Mesendoderm (in vitro differentiated cells): ENCODE results near the gene COL4A3.

Experiments
- DNase-seq: peaks from one replicate; pipeline ENCODE4 v3.0.0; 2013
- H2AK5ac ChIP-seq: 2 replicates; pipeline ENCODE4 v1.6.1; 2013; ENCODE audit warnings: low read length, inconsistent platforms
- H2BK120ac ChIP-seq: 2 replicates; pipeline ENCODE4 v1.6.1; 2013; ENCODE audit warnings: low read depth, mild to moderate bottlenecking, low read length, moderate library complexity, mixed read lengths
- H2BK15ac ChIP-seq: replicated peaks from 2 replicates; pipeline ENCODE4 v1.6.1; 2013; ENCODE audit warnings: low read depth, mild to moderate bottlenecking, moderate library complexity
- H2BK5ac ChIP-seq: 2 replicates; pipeline ENCODE4 v1.6.1; 2013; ENCODE audit warnings: low read length, inconsistent platforms
- H3K18ac ChIP-seq: 2 replicates; pipeline ENCODE4 v1.6.1; 2013; ENCODE audit warnings: mild to moderate bottlenecking, low read length, mixed read lengths
- H3K23ac ChIP-seq: one replicate; pipeline ENCODE4 v1.6.1; 2013; ENCODE audit warnings: low read length
- H3K27ac ChIP-seq: 2 replicates; pipeline ENCODE4 v1.5.1; 2013; ENCODE audit warnings: low read depth, mild to moderate bottlenecking, inconsistent platforms, low read length, moderate library complexity
- H3K27me3 ChIP-seq: 2 replicates; pipeline ENCODE4 v1.6.1; 2013; ENCODE audit warnings: low read length, control low read depth, mild to moderate bottlenecking, inconsistent platforms; ENCODE audit not compliant: insufficient read depth, poor library complexity
- H3K36me3 ChIP-seq: 2 replicates; pipeline ENCODE4 v1.6.1; 2013; ENCODE audit warnings: low read length, inconsistent platforms; ENCODE audit not compliant: control insufficient read depth, insufficient read depth
- H3K4ac ChIP-seq: one replicate; pipeline ENCODE4 v1.6.1; 2013; ENCODE audit warnings: low read depth, mild to moderate bottlenecking, low read length, moderate library complexity
- H3K4me1 ChIP-seq: 2 replicates; pipeline ENCODE4 v1.6.1; 2013; ENCODE audit warnings: low read depth, low read length, inconsistent platforms; ENCODE audit not compliant: control insufficient read depth
- H3K4me2 ChIP-seq: 2 replicates; pipeline ENCODE4 v1.6.1; 2013; ENCODE audit warnings: low read length
- H3K4me3 ChIP-seq: 2 replicates; pipeline ENCODE4 v1.5.1; 2013; ENCODE audit warnings: mild to moderate bottlenecking, low read length
- H3K56ac ChIP-seq: one replicate; pipeline ENCODE4 v1.6.1; 2013; ENCODE audit warnings: low read length
- H3K79me1 ChIP-seq: 2 replicates; pipeline ENCODE4 v1.6.1; 2013; ENCODE audit warnings: low read length, inconsistent platforms
- H3K79me2 ChIP-seq: 2 replicates; pipeline ENCODE4 v1.6.1; 2013; ENCODE audit warnings: mild to moderate bottlenecking, low read length; ENCODE audit not compliant: control insufficient read depth, insufficient read depth
- H3K9ac ChIP-seq: 2 replicates; pipeline ENCODE4 v1.6.1; 2013; ENCODE audit warnings: low read length, inconsistent platforms
- H4K5ac ChIP-seq: one replicate; pipeline ENCODE4 v1.6.1; 2013; ENCODE audit warnings: low read length
- H4K8ac ChIP-seq: one replicate; pipeline ENCODE4 v1.6.1; 2013; ENCODE audit warnings: low read depth, mild to moderate bottlenecking, control low read depth, low read length, moderate library complexity
- WGBS: extraction: QIAGEN DNeasy Blood & Tissue Kit; methylation state at CpG from one replicate; pipeline ENCODE4 v1.1.7; 2013; ENCODE audit warnings: low lambda C conversion rate, missing lambda C conversion rate; ENCODE audit not compliant: insufficient coverage; ENCODE audit errors: extremely low coverage; 5-methylcytosine and 5-hydroxymethylcytosine counted together

The COL4A3 gene

DNA sequence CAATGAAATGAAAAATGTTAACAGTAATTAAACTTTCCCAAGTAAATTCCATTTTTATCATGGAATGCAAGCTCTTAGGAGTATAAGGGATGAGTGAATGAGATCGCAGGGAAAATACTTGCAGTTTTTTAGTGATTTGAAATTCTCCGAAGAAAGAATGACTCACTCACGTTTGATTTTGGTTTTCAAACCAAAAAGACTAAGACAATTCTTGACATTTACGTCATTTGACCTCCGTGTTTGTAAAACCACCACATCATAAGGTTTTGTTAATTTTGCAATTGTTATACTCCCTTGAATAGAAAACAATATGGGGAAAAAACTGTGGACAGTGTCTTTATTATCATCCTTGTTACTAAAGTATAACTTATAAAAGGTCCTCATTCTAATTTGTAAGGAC is 29.8 kb upstream of the COL4A3 start:
- WGBS, result no CpG with 5 or more reads among the region's 5 CpGs
- Histone ChIP-seq H3K18ac (no peak overlapping the region), H2BK15ac (no peak overlapping the region), H3K4me1 (peaks cover 3% of the 10 kb centered on the region), H2BK120ac (no peak overlapping the region), H4K5ac (no peak overlapping the region), H2AK5ac (no peak overlapping the region), H2BK5ac (no peak overlapping the region), H3K4me3 (no peak overlapping the region), H3K27ac (no peak overlapping the region), H3K79me2 (no peaks in the 10 kb centered on the region), H3K23ac (no peak overlapping the region), H3K4me2 (no peak overlapping the region), H3K4ac (no peak overlapping the region), H4K8ac (no peak overlapping the region), H3K36me3 (no peaks in the 10 kb centered on the region), H3K79me1 (no peaks in the 10 kb centered on the region), H3K27me3 (no peaks in the 10 kb centered on the region), H3K9ac (no peak overlapping the region), H3K56ac (no peak overlapping the region)
- no peak for DNase-seq

DNA sequence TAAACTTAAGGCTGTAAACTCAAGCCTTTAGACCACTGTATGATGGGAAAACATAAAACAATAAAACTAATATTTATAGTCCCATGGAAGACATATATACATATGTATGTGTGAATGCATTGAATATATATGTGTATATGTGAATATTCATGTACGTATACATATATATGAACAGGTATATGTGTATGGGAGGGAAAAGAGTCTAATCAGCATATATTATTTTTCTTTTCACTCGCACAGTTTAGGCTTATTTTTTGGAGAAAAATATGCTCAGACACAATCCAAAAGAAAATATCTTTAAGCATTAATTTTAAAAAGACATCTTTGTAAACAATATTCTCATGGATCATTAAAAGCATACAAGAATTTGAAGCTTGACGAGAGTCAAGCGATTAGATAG is 23.1 kb upstream of the COL4A3 start:
- Histone ChIP-seq H3K27me3 (no peaks in the 10 kb centered on the region), H2AK5ac (no peak overlapping the region), H4K5ac (no peak overlapping the region), H3K79me2 (no peaks in the 10 kb centered on the region), H3K4ac (no peak overlapping the region), H3K4me2 (no peak overlapping the region), H3K27ac (no peak overlapping the region), H2BK15ac (no peak overlapping the region), H3K4me3 (no peak overlapping the region), H3K79me1 (no peaks in the 10 kb centered on the region), H3K18ac (no peak overlapping the region), H3K36me3 (no peaks in the 10 kb centered on the region), H3K23ac (no peak overlapping the region), H2BK120ac (no peak overlapping the region), H4K8ac (no peak overlapping the region), H2BK5ac (no peak overlapping the region), H3K56ac (no peak overlapping the region), H3K4me1 (no peaks in the 10 kb centered on the region), H3K9ac (no peak overlapping the region)
- WGBS, result 100% methylated on average over 2 of the region's 4 CpGs
- no peak for DNase-seq

DNA sequence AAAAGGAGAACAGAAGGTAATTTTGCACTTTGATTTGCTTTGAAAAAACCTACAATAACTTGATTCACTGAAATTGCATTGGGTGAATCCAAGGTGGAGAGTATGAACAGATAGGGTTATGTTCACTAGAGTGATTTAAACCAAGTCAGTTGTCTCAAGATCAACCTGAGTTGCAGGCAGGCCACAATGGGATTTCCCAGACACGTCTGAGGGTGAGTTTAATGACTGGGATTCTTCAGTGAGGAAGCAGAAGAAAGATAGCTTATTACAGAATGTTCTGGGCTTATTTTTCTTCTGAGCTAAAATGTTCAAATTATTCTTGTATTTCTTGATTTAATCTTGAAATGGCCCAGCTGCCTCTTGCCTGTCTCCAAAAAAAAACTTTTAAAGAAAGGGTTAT is 20.5 kb upstream of the COL4A3 start:
- Histone ChIP-seq H3K79me1 (no peaks in the 10 kb centered on the region), H3K56ac (no peak overlapping the region), H3K36me3 (no peaks in the 10 kb centered on the region), H3K4me1 (no peaks in the 10 kb centered on the region), H3K27ac (no peak overlapping the region), H2BK5ac (no peak overlapping the region), H4K8ac (no peak overlapping the region), H3K4ac (no peak overlapping the region), H3K18ac (no peak overlapping the region), H3K4me2 (no peak overlapping the region), H2AK5ac (no peak overlapping the region), H2BK120ac (no peak overlapping the region), H3K9ac (no peak overlapping the region), H3K27me3 (no peaks in the 10 kb centered on the region), H4K5ac (no peak overlapping the region), H2BK15ac (no peak overlapping the region), H3K23ac (no peak overlapping the region), H3K79me2 (no peaks in the 10 kb centered on the region), H3K4me3 (no peak overlapping the region)
- WGBS, result no CpG with 5 or more reads among the region's 1 CpG
- DNase-seq, result no peak

DNA sequence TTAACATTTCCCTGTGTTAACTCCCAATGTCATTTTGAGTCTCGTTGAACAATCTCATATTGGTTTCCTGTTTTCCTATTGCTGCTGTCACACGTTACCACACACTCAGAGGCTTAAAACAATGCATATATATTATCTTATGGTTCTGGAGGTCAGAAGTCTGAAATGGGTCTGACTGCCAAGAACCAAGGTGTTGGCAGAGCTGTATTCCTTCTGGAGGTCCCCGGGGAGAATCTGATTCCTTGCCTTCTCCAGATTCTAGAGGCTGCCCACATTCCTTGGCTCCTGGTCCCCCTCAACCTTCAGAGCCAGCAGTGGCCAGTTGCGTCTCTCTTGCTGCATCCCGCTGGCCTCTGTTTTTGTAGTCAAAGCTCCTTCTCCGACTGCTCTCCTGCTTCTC is 18.0 kb upstream of the COL4A3 start:
- Histone ChIP-seq H4K8ac (no peak overlapping the region), H4K5ac (no peak overlapping the region)

DNA sequence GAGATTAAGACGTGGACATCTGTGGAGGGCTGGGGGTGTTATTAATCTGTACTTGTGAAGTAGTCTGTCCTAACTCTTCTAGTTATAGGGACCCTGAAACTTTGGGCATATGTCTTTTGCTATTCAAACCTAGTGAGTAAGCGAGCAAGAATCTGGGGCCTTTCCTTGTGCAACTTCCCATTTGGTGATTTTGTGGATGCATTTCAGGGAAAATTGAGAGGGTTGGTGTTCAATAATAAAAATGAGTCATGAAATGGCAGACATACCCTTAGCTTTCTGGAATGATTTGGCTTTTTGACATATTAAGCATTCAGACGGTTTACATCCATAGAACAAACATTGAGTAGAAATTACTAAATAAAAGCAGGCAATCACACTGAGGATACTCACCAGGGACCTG is 17.4 kb upstream of the COL4A3 start:
- H3K27me3 ChIP-seq, result no peaks in the 10 kb centered on the region
- no peak overlapping the region for H4K5ac ChIP-seq
- no peak overlapping the region for H3K27ac ChIP-seq
- H4K8ac ChIP-seq, result no peak overlapping the region
- WGBS, result no CpG with 5 or more reads among the region's 3 CpGs
- no peak overlapping the region for H3K9ac ChIP-seq
- no peaks in the 10 kb centered on the region for H3K36me3 ChIP-seq
- no peak overlapping the region for H3K23ac ChIP-seq
- H2AK5ac ChIP-seq, result no peak overlapping the region
- no peak overlapping the region for H2BK5ac ChIP-seq
- H3K4me1 ChIP-seq, result no peaks in the 10 kb centered on the region
- no peak overlapping the region for H2BK120ac ChIP-seq
- H3K18ac ChIP-seq, result no peak overlapping the region
- H3K56ac ChIP-seq, result no peak overlapping the region
- H3K4me2 ChIP-seq, result no peak overlapping the region
- H3K4ac ChIP-seq, result no peak overlapping the region
- no peak overlapping the region for H3K4me3 ChIP-seq
- no peaks in the 10 kb centered on the region for H3K79me2 ChIP-seq
- no peak for DNase-seq
- no peak overlapping the region for H2BK15ac ChIP-seq
- H3K79me1 ChIP-seq, result no peaks in the 10 kb centered on the region

More for the DNA sequence above, 18.0 kb upstream of the COL4A3 start:
- Histone ChIP-seq H3K4me1 (no peaks in the 10 kb centered on the region), H3K36me3 (no peaks in the 10 kb centered on the region), H2BK120ac (no peak overlapping the region), H3K4me3 (no peak overlapping the region), H3K9ac (no peak overlapping the region), H3K27me3 (no peaks in the 10 kb centered on the region), H3K79me1 (no peaks in the 10 kb centered on the region), H3K18ac (no peak overlapping the region), H3K4ac (no peak overlapping the region), H2BK5ac (no peak overlapping the region), H2BK15ac (no peak overlapping the region), H3K79me2 (no peaks in the 10 kb centered on the region), H3K56ac (no peak overlapping the region), H2AK5ac (no peak overlapping the region), H3K27ac (no peak overlapping the region), H3K23ac (no peak overlapping the region), H3K4me2 (no peak overlapping the region)
- WGBS, result no CpG with 5 or more reads among the region's 6 CpGs
- DNase-seq, result no peak

DNA sequence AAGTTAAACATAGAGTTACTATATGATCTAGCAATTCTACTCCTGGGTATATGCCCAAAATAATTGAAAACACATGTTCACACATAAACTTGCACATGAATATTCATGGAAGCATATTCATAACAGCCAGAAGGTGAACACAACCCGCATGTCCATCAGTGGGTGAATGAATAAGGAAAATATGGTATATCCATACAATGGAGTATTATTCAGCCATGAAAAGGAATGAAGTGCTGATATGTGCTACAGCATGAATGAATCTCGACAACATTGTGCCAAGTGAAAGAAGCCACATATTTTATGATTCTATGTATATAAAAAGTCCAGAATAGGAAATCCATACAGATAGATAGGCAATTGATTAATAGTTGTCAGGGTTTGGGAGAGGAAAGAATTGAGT is 16.3 kb upstream of the COL4A3 start:
- no peak overlapping the region for H2BK120ac ChIP-seq
- no peak overlapping the region for H3K4me3 ChIP-seq
- no peak overlapping the region for H4K5ac ChIP-seq
- H2BK15ac ChIP-seq, result no peak overlapping the region
- H3K4ac ChIP-seq, result no peak overlapping the region
- no peak overlapping the region for H3K27ac ChIP-seq
- H3K4me1 ChIP-seq, result no peaks in the 10 kb centered on the region
- no peaks in the 10 kb centered on the region for H3K79me1 ChIP-seq
- no peaks in the 10 kb centered on the region for H3K36me3 ChIP-seq
- WGBS, result no CpG with 5 or more reads among the region's 2 CpGs
- no peak overlapping the region for H3K56ac ChIP-seq
- no peak overlapping the region for H3K9ac ChIP-seq
- no peak overlapping the region for H4K8ac ChIP-seq
- no peak overlapping the region for H2BK5ac ChIP-seq
- H3K27me3 ChIP-seq, result no peaks in the 10 kb centered on the region
- no peak for DNase-seq
- H3K4me2 ChIP-seq, result no peak overlapping the region
- no peak overlapping the region for H2AK5ac ChIP-seq
- no peaks in the 10 kb centered on the region for H3K79me2 ChIP-seq
- no peak overlapping the region for H3K23ac ChIP-seq
- no peak overlapping the region for H3K18ac ChIP-seq
